GM21786 (cell line): ENCODE results near the gene MAP7.
"Not testable (repeated sequence)": the region's sequence is repeated elsewhere in the genome, so short reads cannot be mapped to it uniquely, and the experiment has no call there.

Experiments used
- ATAC-seq: cut with Tn5 transposase; IDR thresholded peaks from one replicate; pipeline ENCODE4 v1.9.1; 2021; ENCODE audit not compliant: unreplicated experiment

Gene MAP7

DNA sequence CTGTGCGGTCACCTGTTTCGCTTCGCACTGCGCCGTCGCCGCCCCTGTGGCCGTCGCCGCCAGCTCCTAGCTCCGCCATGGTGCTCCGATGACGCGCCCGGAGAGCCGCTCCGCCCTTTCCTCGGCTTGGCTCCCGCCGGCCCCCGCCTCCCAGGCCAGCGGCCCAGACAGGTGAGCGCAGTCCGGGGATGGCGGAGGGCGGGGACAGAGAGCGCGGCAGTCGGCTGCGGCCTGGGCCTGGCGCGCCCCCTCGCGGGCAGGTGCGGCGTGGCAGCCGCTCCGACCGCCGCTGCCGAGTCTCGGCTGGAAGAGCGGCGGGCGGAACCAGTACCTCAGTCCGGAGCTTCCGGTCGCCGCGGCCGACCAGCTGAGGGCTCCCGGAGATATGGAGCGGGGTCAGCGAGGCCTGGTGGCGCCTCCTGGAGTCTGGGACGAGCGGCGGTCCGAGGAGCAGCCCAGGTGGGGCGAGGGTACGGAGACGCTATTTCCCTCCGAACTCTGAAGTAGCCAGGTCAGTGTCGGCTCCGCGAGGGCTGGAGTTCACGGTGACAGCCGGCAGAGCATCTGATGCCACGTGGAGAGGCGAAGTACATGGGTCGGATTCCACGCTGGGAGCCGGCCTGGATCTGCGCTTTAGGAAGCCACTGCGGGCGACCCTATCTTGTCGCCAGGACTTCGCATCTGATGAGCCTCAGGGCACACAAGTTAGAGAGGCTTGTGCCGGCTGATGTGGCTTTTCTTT is at the start of gene MAP7:
MAP7 (minus strand) TSS at position 93 of the 742 bp plus-strand sequence; CDS start at position 79, 14 bp downstream.
- ATAC-seq, result peak; percentile 65

GRCh38 chr6:136599329-136600011 is 49.2 kb upstream of the MAP7 start:
- ATAC-seq, result no peak

DNA sequence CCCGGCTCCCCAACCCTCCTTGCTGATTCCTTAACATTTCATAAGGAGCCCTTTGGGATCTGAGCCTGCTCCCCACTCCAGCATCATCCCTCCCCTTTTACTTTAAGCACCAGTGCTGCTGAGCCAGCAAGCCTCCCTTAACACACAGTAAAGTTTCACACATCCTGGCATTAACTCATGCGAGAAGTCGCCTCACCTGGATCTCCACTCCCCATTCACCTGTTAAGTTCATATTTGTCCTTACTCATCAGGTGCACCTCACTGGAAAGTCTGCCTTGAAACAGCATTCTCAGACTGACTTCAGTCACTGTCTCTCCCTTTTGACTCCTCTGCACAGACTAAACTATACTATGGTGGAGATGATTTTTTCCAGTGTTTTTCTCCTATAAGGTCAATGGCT is 47.8 kb upstream of the MAP7 start:
- no peak for ATAC-seq

DNA sequence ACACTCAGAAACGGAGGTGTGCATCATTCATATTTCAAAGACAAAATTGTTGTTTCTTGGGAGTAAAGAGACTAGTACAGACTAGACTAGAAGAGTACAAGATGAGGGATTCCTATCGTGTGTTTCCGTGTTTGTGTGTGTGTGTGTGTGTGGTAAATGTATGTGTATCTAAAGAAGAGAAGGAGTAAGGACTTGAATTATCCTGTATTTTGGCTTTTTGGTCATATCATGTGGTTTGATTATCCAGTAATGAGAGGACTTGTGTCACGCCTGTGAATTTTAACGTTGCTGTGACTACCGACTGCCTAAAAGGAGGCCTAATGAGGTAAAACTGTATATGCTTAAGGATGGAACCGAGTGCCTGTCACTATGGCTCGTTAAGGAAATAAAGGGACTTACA is 44.4 kb upstream of the MAP7 start:
- no peak for ATAC-seq

GRCh38 chr6:136593748-136594490 is 43.7 kb upstream of the MAP7 start:
- ATAC-seq, result peak; percentile 97

DNA sequence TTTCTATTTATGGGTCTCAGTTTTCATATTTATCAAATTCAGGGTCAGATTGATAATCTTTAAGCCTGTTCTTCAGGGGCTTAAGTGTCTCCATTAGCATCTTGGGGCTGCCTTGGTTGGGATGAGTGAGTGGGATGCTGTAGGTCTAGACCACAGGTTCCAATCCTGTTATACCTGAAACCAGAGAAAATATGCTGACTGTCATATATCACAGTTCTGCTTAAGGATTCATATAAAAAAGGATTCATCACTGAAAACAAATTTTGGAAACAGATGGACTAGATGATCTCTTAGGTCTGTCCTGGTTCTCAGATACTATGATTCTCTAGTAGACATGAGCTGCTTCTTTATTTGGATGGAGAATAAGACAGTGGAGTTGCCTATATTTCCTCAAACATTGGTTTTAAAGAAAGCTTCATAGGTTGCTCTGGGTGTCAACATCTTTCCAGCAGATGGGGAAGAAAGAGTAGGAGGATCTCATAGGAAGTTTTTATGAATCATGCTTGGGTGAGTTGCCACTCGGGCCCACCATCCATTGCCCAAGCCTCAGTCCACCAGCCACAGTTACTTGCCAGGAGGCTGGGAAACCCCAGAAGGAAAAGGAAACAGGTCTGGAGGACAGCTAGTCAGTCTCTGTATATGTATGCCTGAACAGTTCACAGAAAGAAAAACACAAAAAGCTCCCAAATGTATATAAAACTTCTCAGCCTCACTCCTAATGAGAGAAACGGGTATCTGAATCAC is 42.9 kb upstream of the MAP7 start:
- no peak for ATAC-seq

DNA sequence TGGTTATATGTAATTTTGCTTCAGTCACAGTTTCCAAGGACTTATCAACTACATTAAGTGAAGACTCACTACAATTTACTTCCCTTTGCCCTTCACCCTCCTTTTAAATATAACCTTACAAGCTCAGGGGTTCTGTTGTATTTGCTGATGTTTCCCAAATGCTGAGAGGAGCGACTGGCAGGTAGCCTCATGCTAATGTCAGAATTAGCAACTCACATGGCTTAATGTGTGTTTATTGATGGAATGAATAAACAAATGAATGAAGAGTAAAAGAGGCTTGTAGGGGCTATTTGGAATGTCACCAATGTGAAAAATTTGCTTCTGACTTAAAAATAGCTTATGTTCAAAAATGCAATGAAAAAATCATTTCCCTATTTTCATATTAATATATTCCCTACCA is 41.4 kb upstream of the MAP7 start:
- no peak for ATAC-seq

DNA sequence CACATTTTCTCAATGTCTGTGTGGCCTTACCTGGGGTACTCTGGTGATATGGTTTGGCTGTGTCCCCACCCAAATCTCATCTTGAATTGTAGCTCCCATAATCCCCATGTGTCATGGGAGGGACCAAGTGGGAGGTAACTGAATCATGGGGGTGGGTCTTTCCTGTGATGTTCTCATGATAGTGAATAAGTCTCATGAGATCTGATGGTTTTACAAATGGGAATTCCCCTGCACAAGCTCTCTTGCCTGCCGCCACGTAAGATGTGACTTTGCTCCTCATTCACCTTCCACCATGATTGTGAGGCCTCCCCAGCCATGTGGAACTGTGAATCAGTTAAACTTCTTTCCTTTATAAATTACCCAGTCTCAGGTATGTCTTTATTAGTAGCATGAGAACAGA is 40.6 kb upstream of the MAP7 start:
- ATAC-seq, result not testable (repeated sequence)

DNA sequence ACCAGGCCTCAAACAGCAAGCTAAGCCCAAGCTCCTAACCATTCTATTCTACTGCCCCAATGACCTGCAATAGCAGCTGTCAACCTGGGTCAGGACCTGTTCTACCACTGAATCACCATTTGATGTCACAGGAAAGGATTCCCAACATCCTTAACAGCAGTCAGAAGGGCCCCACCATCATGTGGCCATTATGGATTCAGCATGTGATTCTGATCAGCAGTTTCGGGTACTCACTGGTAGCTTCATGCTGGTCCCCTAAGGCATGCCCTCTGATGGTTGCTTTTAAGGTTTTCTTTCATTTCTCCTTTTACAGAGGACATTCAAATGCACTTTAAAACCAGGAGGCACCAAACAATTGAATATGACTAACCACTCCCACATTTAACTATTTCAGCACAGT is 37.3 kb upstream of the MAP7 start:
- ATAC-seq, result peak; percentile 62

GRCh38 chr6:136586295-136586694 is 36.1 kb upstream of the MAP7 start:
- ATAC-seq, result no peak

DNA sequence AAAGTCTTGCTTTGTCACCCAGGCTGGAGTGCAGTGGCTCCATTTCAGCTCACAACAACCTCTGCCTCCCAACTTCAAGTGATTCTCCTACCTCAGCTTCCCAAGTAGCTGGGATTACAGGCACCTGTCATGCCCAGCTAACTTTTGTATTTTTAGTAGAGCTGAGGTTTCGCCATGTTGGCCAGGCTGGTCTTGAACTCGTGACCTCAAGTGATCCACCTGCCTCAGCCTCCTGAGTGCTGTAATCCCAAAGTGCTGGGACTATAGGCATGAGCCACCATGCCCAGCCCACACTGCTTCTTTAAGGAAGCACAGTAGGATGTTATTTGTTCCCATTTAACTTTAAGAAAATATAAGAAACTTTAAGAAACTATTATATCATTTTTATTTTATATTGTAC is 35.3 kb upstream of the MAP7 start:
- ATAC-seq, result not testable (repeated sequence)

GRCh38 chr6:136584290-136584689 is 34.1 kb upstream of the MAP7 start:
- not testable (repeated sequence) for ATAC-seq

DNA sequence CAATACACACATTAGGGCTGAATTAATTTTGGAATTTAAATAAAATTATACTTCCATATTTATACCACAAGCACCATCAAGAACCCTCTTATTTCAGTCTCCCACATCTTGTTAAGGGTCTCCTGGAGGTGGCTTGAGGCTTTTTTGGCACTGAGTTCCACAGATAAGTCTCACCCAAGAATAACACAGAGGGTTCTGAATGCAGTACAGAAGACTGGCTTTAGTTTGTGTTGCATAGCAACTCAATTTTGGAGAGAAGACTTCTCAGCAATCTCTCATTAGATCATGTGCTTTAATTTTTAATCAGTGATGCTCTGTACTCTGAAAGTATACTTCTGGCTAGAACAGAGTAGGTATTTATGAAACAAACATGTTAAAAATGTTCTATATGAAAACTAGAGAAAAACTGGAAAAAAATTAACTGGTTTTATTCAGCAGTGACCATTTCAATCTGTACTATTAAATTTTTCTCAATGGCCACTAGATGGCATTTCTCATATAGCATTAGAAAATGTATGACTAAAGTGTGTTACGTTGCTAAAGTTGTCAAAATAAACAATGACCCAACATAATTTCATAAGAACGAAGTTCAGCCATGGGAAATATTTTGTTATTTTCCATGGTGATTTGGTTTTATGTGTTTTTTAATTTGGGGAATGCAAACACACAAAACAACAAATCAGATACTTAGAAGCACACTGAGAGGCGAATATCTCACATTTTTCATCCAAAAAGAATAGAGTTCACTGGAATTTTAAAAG is 32.7 kb upstream of the MAP7 start:
- no peak for ATAC-seq

GRCh38 chr6:136579800-136580199 is 29.6 kb upstream of the MAP7 start:
- ATAC-seq, result no peak

GRCh38 chr6:136576821-136577220 is 26.6 kb upstream of the MAP7 start:
- ATAC-seq, result no peak

DNA sequence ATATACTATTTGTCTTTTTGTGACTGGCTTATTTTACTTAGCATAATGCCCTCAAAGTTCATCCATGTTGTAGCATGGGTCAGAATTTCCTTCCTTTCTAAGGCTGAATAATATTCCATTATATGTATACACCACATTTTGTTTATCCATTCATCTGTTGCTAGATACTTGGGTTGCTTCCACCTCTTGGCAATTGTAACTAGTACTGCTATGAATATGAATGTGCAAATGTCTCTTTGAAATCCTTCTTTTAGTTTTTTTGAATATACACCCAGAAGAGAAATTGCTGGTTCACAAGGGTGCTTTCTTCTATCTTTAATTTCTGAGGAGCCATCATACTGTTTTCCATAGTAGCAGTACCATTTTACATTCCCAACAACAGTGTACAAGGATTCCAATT is 21.3 kb upstream of the MAP7 start:
- ATAC-seq, result no peak

DNA sequence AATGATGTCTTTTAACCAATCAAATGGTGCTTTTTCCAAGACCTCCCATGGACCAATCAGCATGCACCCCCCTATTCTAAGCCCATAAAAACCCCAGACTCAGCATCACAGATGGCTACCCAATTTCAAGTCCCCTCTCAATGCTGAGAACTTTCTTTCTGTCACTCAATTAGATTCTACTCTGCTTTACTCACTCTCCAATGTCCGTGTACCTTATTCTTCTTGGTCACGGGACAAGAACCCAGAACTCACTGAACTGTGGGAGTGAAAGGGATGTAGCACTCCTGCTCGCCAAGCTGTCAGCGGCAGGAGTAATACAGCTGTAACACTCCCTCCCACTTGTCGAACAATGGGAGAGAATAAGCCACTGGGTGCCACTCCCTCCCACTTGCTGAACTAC is 20.8 kb upstream of the MAP7 start:
- ATAC-seq, result no peak

DNA sequence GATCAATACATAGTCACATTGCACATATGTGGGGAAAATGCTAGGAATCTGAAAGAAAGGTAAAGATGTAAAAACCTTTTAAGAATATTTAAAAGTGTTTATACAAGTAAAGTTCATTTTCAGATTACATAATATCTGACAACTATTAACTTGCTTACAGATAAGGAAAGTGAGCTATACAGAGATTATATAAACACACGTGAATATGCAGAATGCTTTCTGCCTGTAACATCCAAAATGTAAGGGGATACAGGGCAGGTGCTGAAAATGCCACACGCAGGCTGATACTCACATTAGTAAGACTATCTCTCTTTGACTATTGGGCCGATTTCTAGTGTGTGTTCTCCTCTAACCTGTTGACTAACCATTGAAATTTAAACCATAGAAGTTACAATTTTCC is 17.9 kb upstream of the MAP7 start:
- no peak for ATAC-seq

GRCh38 chr6:136567688-136568087 is 17.5 kb upstream of the MAP7 start:
- ATAC-seq, result no peak

GRCh38 chr6:136566851-136567250 is 16.6 kb upstream of the MAP7 start:
- no peak for ATAC-seq
